Keratinocyte (primary cell): Measurements from ENCODE around the gene IRX5. TPM values are rescaled to one million over a fixed set of nuclear protein-coding genes. Genes with fewer than 3 reads are reported as not detected.

Experiments
- DNase-seq: peaks from one replicate; pipeline ENCODE4 v3.0.0-alpha.2; 2011; ENCODE audit warnings: low read depth, missing footprints, low spot score
- FAIRE-seq: peaks from 2 replicates; lab custom pipeline; 2011; peaks lifted over from hg19 to GRCh38; lab: Jason Lieb, UNC
- H2AFZ ChIP-seq: 2 replicates; pipeline ENCODE4 v1.6.0; 2012; ENCODE audit warnings: low read length, control low read depth, inconsistent platforms; ENCODE audit not compliant: control insufficient read depth
- H3K27ac ChIP-seq: 2 replicates; pipeline ENCODE4 v1.5.1; 2011; ENCODE audit warnings: low read length; ENCODE audit not compliant: control insufficient read depth, insufficient read depth
- H3K27me3 ChIP-seq: 3 replicates; pipeline ENCODE4 v1.6.0; 2011; ENCODE audit warnings: low read length; ENCODE audit not compliant: control insufficient read depth, insufficient read depth; ENCODE audit errors: extremely low read depth
- H3K36me3 ChIP-seq, 2 experiments: 2 replicates in 1 of 2; 3 replicates in 1 of 2; pipeline ENCODE4 v1.5.1; 2011; ENCODE audit warnings: low read length in 2 of 2, mild to moderate bottlenecking in 1 of 2; ENCODE audit not compliant: control insufficient read depth in 2 of 2, insufficient read depth in 2 of 2; ENCODE audit errors: extremely low read depth in 1 of 2
- H3K4me1 ChIP-seq: 3 replicates; pipeline ENCODE4 v1.5.1; 2011; ENCODE audit warnings: low read length; ENCODE audit not compliant: control insufficient read depth, insufficient read depth; ENCODE audit errors: extremely low read depth
- H3K4me2 ChIP-seq: 3 replicates; pipeline ENCODE4 v1.6.0; 2011; ENCODE audit warnings: low read depth, low read length; ENCODE audit not compliant: control insufficient read depth, insufficient read depth; ENCODE audit errors: extremely low read depth
- H3K4me3 ChIP-seq, 3 experiments: fragments of 200-600 bp in 1 of 3; sonication (generic) in 1 of 3; 2 replicates in 2 of 3; 3 replicates in 1 of 3; pipeline ENCODE4 v1.5.1; 2011 to 2016; ENCODE audit warnings: low read length in 3 of 3, mild to moderate bottlenecking in 3 of 3, control low read depth in 2 of 3, inconsistent platforms in 1 of 3, low read depth in 1 of 3, mixed read lengths in 1 of 3, mixed run types in 1 of 3, moderate library complexity in 1 of 3; ENCODE audit not compliant: control insufficient read depth in 2 of 3, insufficient read depth in 2 of 3; ENCODE audit errors: extremely low read depth in 1 of 3
- H3K79me2 ChIP-seq: 2 replicates; pipeline ENCODE4 v1.6.0; 2012; ENCODE audit warnings: low read length; ENCODE audit not compliant: control insufficient read depth, insufficient read depth
- H3K9ac ChIP-seq: 3 replicates; pipeline ENCODE4 v1.6.0; 2011; ENCODE audit warnings: low read length; ENCODE audit not compliant: control insufficient read depth, insufficient read depth; ENCODE audit errors: extremely low read depth
- H3K9me1 ChIP-seq: 3 replicates; pipeline ENCODE4 v1.6.0; 2011; ENCODE audit warnings: low read length; ENCODE audit not compliant: control insufficient read depth, insufficient read depth; ENCODE audit errors: extremely low read depth
- H3K9me3 ChIP-seq: 2 replicates; pipeline ENCODE4 v1.5.1; 2012; ENCODE audit warnings: low read depth, low read length; ENCODE audit not compliant: control insufficient read depth
- H4K20me1 ChIP-seq: 3 replicates; pipeline ENCODE4 v1.6.0; 2011; ENCODE audit warnings: low read length; ENCODE audit not compliant: control insufficient read depth, insufficient read depth; ENCODE audit errors: extremely low read depth
- CTCF ChIP-seq, 3 experiments: IDR thresholded peaks in 1 of 3; conservative IDR thresholded peaks in 1 of 3; optimal IDR thresholded peaks in 1 of 3; 2 replicates in 2 of 3; 3 replicates in 1 of 3; pipeline versions ENCODE3 to v1.5.1; 2011; ENCODE audit warnings: low read length in 3 of 3, mild to moderate bottlenecking in 3 of 3, moderate library complexity in 2 of 3, control low read depth in 1 of 3, inconsistent platforms in 1 of 3; ENCODE audit not compliant: insufficient read depth in 2 of 3; ENCODE audit errors: extremely low read depth in 1 of 3
- EZH2 ChIP-seq: IDR thresholded peaks from one replicate; pipeline ENCODE4 v1.6.1; 2012; ENCODE audit warnings: inconsistent platforms, mild to moderate bottlenecking, low read length, moderate library complexity
- dilution Hi-C: fragments of 300-500 bp; cut with MboI; formaldehyde crosslinking; loops from one replicate; pipeline ENCODE4 v1.7.0; 2020; ENCODE audit warnings: low sequenced_read_pairs; ENCODE audit not compliant: extremely low pct_ligation_motif_present
- polyA plus RNA-seq, 5 experiments: library from polyadenylated mRNA; depleted of rRNA in 3 of 5; stranded (reverse) in 3 of 5; stranded (forward) in 1 of 5; unstranded in 1 of 5; fragments of >200 nt; gene quantifications; 1 replicate in 1 of 5; 2 replicates in 3 of 5; 3 replicates in 1 of 5; pipeline versions ENCODE4 v1.2.1 to v1.2.3, GENCODE V29; 2011 to 2012; ENCODE audit warnings: missing spikeins in 2 of 5, low read depth in 1 of 5, low replicate concordance in 1 of 5

IRX5 gene
- polyA plus RNA-seq, 1 donor (not counting 4 experiments of a cell fraction or from before 2014, with no cell fraction given) = 2.6 TPM

GRCh38 chr16:54883358-54883757 is 47.3 kb upstream of the IRX5 start:
- no peaks in the 10 kb centered on the region for H3K27me3 ChIP-seq
- no peaks in the 10 kb centered on the region for H3K36me3 ChIP-seq
- H3K9ac ChIP-seq = no peak overlapping the region
- no peak overlapping the region for H3K27ac ChIP-seq
- DNase-seq (no peak), FAIRE-seq (no peak)
- H3K79me2 ChIP-seq = no peaks in the 10 kb centered on the region
- no peaks in the 10 kb centered on the region for H3K9me1 ChIP-seq
- TF ChIP-seq EZH2 (no peak), CTCF (optimal IDR thresholded peaks at IDR 0.05 in 1 of 3, IDR thresholded peaks at IDR 0.05 in 1 of 3, conservative IDR thresholded peaks at IDR 0.05 in 1 of 3; ENCODE audit: extremely low read depth in 1 of 3, insufficient read depth in 2 of 3, low read length in 3 of 3) (no peak)
- no peak overlapping the region for H3K4me3 ChIP-seq
- no peak overlapping the region for H3K4me2 ChIP-seq
- dilution Hi-C loops = no loop called here
- no peaks in the 10 kb centered on the region for H3K4me1 ChIP-seq
- no peak overlapping the region for H2AFZ ChIP-seq
- H4K20me1 ChIP-seq = no peaks in the 10 kb centered on the region
- no peaks in the 10 kb centered on the region for H3K9me3 ChIP-seq

GRCh38 chr16:54886078-54886477 is 44.6 kb upstream of the IRX5 start:
- H3K9ac ChIP-seq = no peak overlapping the region
- no peaks in the 10 kb centered on the region for H3K9me1 ChIP-seq
- no peak for TF ChIP-seq EZH2
- TF ChIP-seq CTCF (optimal IDR thresholded peaks at IDR 0.05 in 1 of 3, IDR thresholded peaks at IDR 0.05 in 1 of 3, conservative IDR thresholded peaks at IDR 0.05 in 1 of 3; ENCODE audit: extremely low read depth in 1 of 3, insufficient read depth in 2 of 3, low read length in 3 of 3) = no peak
- H3K4me2 ChIP-seq = no peak overlapping the region
- DNase-seq (no peak), FAIRE-seq (no peak)
- no peaks in the 10 kb centered on the region for H3K79me2 ChIP-seq
- H4K20me1 ChIP-seq = no peaks in the 10 kb centered on the region
- dilution Hi-C loops = no loop called here
- H3K9me3 ChIP-seq = no peaks in the 10 kb centered on the region
- no peaks in the 10 kb centered on the region for H3K4me1 ChIP-seq
- no peaks in the 10 kb centered on the region for H3K36me3 ChIP-seq
- no peak overlapping the region for H3K27ac ChIP-seq
- H2AFZ ChIP-seq = no peak overlapping the region
- H3K4me3 ChIP-seq = no peak overlapping the region
- H3K27me3 ChIP-seq = no peaks in the 10 kb centered on the region
